Panc1 (cell line): ENCODE data around the gene RB1.

ENCODE experiments used
- CTCF ChIP-seq: fragments of 450-650 bp; IDR thresholded peaks from 2 replicates; pipeline ENCODE4 v1.5.1; 2017; ENCODE audit warnings: mild to moderate bottlenecking
- POLR2AphosphoS5 ChIP-seq: IDR thresholded peaks from 2 replicates; pipeline ENCODE4 v1.6.1; 2012; ENCODE audit warnings: mild to moderate bottlenecking, low read depth, low read length, moderate library complexity
- REST ChIP-seq, 2 experiments: IDR thresholded peaks; 2 replicates each; pipeline ENCODE4 v1.6.1; 2011 to 2012; ENCODE audit warnings: low read depth in 2 of 2, control low read depth in 1 of 2, low read length in 1 of 2, mild to moderate bottlenecking in 1 of 2, moderate library complexity in 1 of 2; ENCODE audit not compliant: insufficient read depth in 1 of 2
- SIN3A ChIP-seq: IDR thresholded peaks from 2 replicates; pipeline ENCODE4 v1.6.1; 2012; ENCODE audit warnings: low read depth, mild to moderate bottlenecking, low read length, moderate library complexity, borderline replicate concordance; ENCODE audit not compliant: insufficient read depth

- TF ChIP-seq POLR2AphosphoS5 (no peak), CTCF (no peak), SIN3A (no peak), REST (IDR thresholded peaks at IDR 0.05; ENCODE audit: insufficient read depth in 1 of 2, low read depth in 2 of 2, low read length in 1 of 2) (no peak)
Observed at GRCh38 chr13:48446464-48446863, 142.9 kb downstream of the RB1 start.
